ENCODE results near the gene SH3GL3. TPM values are rescaled to one million over a fixed set of nuclear protein-coding genes. Genes with fewer than 3 reads are reported as not detected.

The SH3GL3 gene
- total RNA-seq, 2 experiments from 2014 or later: not detected

DNA sequence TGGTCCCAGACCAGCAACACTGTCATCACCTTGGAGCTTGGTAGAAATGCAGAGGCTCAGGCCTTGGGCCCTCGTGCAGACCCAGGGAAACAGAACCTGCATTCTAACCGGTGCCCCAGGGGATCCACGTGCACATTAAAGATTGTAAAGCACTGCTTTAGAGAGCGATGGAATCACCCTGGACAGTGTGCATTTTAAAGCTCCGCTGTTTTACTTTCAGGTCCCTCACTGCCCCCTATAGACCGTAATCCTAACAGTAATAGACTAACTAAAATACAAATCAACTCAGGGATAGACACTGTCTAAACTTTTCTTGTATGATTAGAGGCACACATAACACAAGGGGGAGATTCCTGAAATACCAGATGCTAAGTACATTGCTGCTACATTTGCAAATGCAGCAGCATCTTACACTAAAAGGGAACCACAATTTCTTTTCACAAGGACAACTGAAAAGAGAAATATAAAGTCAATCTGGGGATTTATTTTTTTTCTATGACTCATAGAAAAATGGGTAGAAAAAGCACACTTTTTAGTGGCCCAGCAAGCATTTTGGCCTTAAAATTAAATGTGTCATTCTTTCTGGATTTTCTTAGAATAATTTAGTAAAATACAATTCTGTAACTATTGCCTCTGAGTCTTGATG lies 10.5 kb upstream of the SH3GL3 start:
- Histone ChIP-seq H3K27ac (ENCODE audit: low read depth, low read length, poor library complexity, severe bottlenecking) (no peak overlapping the region), H4K20me1 (ENCODE audit: insufficient read depth, low read length) (no peaks in the 10 kb centered on the region), H3K4me2 (ENCODE audit: low read length) (no peak overlapping the region), H3K4me1 (ENCODE audit: insufficient read depth, low read length, poor library complexity, severe bottlenecking) (no peaks in the 10 kb centered on the region), H3K4me3 (ENCODE audit: low read depth, low read length, poor library complexity, severe bottlenecking) (no peak overlapping the region), H3K9me2 (ENCODE audit: insufficient read depth, low read length) (no peaks in the 10 kb centered on the region), H3K9me3 (ENCODE audit: low read length) (no peaks in the 10 kb centered on the region), H3K79me2 (ENCODE audit: insufficient read depth, low read depth, low read length) (no peaks in the 10 kb centered on the region), H2AFZ (ENCODE audit: low read length) (no peak overlapping the region), H3K36me3 (ENCODE audit: insufficient read depth, low read length) (no peaks in the 10 kb centered on the region)
- TF ChIP-seq EZH2phosphoT487 (IDR thresholded peaks at IDR 0.05; ENCODE audit: borderline replicate concordance, low read depth, low read length) (no peak), CTCF (conservative IDR thresholded peaks at IDR 0.05; ENCODE audit: low read length) (peak; percentile 68)
- no TSS peak for BruUV-seq (replicated peaks)
- CTCF ChIA-PET (ENCODE audit: unreplicated experiment): interaction anchor here (0.8 kb wide), 1 partner anchor 188 kb away, joined by 4 read pairs; no protein-coding TSS in a partner anchor
- POLR2A ChIA-PET: interaction anchor here (1.2 kb wide), 1 partner anchor 14 kb away, joined by 3 read pairs; no protein-coding TSS in a partner anchor
- DNase-seq (ENCODE audit: low spot score): peak; percentile 2
- intact Hi-C loops (cut with micrococcal nuclease; ENCODE audit: unreplicated experiment): loop anchor here (2.0 to 5.0 kb wide), 2 partner anchors 188 to 586 kb away; no protein-coding TSS in a partner anchor

- Histone ChIP-seq H3K79me2 (ENCODE audit: insufficient read depth, low read depth, low read length) (no peaks in the 10 kb centered on the region), H3K9me2 (ENCODE audit: insufficient read depth, low read length) (no peaks in the 10 kb centered on the region), H3K36me3 (ENCODE audit: insufficient read depth, low read length) (no peaks in the 10 kb centered on the region), H3K4me2 (ENCODE audit: low read length) (no peak overlapping the region), H3K9me3 (ENCODE audit: low read length) (no peaks in the 10 kb centered on the region), H4K20me1 (ENCODE audit: insufficient read depth, low read length) (no peaks in the 10 kb centered on the region), H3K27ac (ENCODE audit: low read depth, low read length, poor library complexity, severe bottlenecking) (no peak overlapping the region), H2AFZ (ENCODE audit: low read length) (no peak overlapping the region), H3K4me1 (ENCODE audit: insufficient read depth, low read length, poor library complexity, severe bottlenecking) (no peaks in the 10 kb centered on the region), H3K4me3 (ENCODE audit: low read depth, low read length, poor library complexity, severe bottlenecking) (no peak overlapping the region)
- TF ChIP-seq CTCF (conservative IDR thresholded peaks at IDR 0.05; ENCODE audit: low read length): no peak
- no peak for TF ChIP-seq EZH2phosphoT487 (IDR thresholded peaks at IDR 0.05; ENCODE audit: borderline replicate concordance, low read depth, low read length)
- no TSS peak for BruUV-seq (replicated peaks)
- intact Hi-C loops (cut with micrococcal nuclease; ENCODE audit: unreplicated experiment): no loop called here
- CTCF ChIA-PET (ENCODE audit: unreplicated experiment): no interaction called here
- POLR2A ChIA-PET: interaction anchor here (0.7 kb wide), 2 partner anchors 474 to 487 kb away, joined by 3 to 6 read pairs; no protein-coding TSS in a partner anchor
- DNase-seq (ENCODE audit: low spot score): no peak
Measured at GRCh38 chr15:83443076-83443847, 3.9 kb upstream of the SH3GL3 start.

Data from OCI-LY7 (cell line).